GM10248 (cell line): Measurements from ENCODE around the gene SYNGR4.

Experiments
- CTCF ChIA-PET: fragments of 300-600 bp; sonication (Branson Sonifier 250); formaldehyde crosslinking; extraction: SDS; loops from one replicate; lab custom pipeline; 2021; ENCODE audit warnings: antibody characterized with exemption; lab: Yijun Ruan, JAX
- POLR2A ChIA-PET: fragments of 350-650 bp; sonication (Branson Sonifier 250); formaldehyde crosslinking; extraction: SDS; loops from one replicate; lab custom pipeline; 2020; ENCODE audit warnings: antibody characterized with exemption; lab: Yijun Ruan, JAX
- DNase-seq: peaks from one replicate; pipeline ENCODE4 v3.0.0; 2012; ENCODE audit errors: extremely low spot score
- CTCF ChIP-seq: IDR thresholded peaks from 2 replicates; pipeline ENCODE4 v1.5.1; 2012; ENCODE audit warnings: mild to moderate bottlenecking, low read depth; ENCODE audit errors: extremely low read depth, missing control alignments, control extremely low read depth

Gene SYNGR4

GRCh38 chr19:48393559-48394330, 29.6 kb downstream of the SYNGR4 start, which contains the start of gene GRIN2D:
TSS of gene GRIN2D (plus strand) at chr19:48393668. CDS start at chr19:48398393, 4,725 bp downstream.
- no peak for DNase-seq
- TF ChIP-seq CTCF = no peak
- ChIA-PET CTCF (interaction anchor here (0.8 to 1.3 kb wide), 3 partner anchors 10 to 191 kb away, joined by 3 to 6 read pairs (median 3); no protein-coding TSS in a partner anchor), POLR2A (no interaction called here)

- POLR2A ChIA-PET = no interaction called here
- no peak for TF ChIP-seq CTCF
- CTCF ChIA-PET = interaction anchor here (1.2 to 1.9 kb wide), 4 partner anchors 9 to 62 kb away, joined by 3 to 7 read pairs (median 4); no protein-coding TSS in a partner anchor
- no peak for DNase-seq
These were observed 30.4 kb downstream of the SYNGR4 start for GRCh38 chr19:48394331-48395169.

GRCh38 chr19:48395170-48395455, 30.9 kb downstream of the SYNGR4 start:
- ChIA-PET CTCF (interaction anchor here (1.2 to 1.9 kb wide), 2 partner anchors 22 to 61 kb away, joined by 3 to 7 read pairs; no protein-coding TSS in a partner anchor), POLR2A (interaction anchor here (0.6 kb wide), 1 partner anchor 1938 kb away, joined by 3 read pairs; no protein-coding TSS in a partner anchor)
- DNase-seq = no peak
- TF ChIP-seq CTCF = no peak

GRCh38 chr19:48395499-48395898, 31.3 kb downstream of the SYNGR4 start:
- no peak for TF ChIP-seq CTCF
- CTCF ChIA-PET = interaction anchor here (1.2 to 1.9 kb wide), 2 partner anchors 21 to 62 kb away, joined by 3 to 7 read pairs; no protein-coding TSS in a partner anchor

GRCh38 chr19:48396016-48396823, 32.1 kb downstream of the SYNGR4 start:
- no peak for DNase-seq
- TF ChIP-seq CTCF = no peak
- ChIA-PET CTCF (interaction anchor here (1.2 to 1.9 kb wide), 2 partner anchors 21 to 63 kb away, joined by 3 to 7 read pairs; no protein-coding TSS in a partner anchor), POLR2A (interaction anchor here (0.7 kb wide), 1 partner anchor 45 kb away, joined by 3 read pairs; no protein-coding TSS in a partner anchor)

More at GRCh38 chr19:48395499-48395898, 31.3 kb downstream of the SYNGR4 start:
- no peak for DNase-seq
- POLR2A ChIA-PET = interaction anchor here (0.6 to 0.7 kb wide), 2 partner anchors 45 to 1938 kb away, joined by 3 read pairs; no protein-coding TSS in a partner anchor
